ENCODE results near the gene MAPK6. TPM values are rescaled to one million over a fixed set of nuclear protein-coding genes. Genes with fewer than 3 reads are reported as not detected.

The MAPK6 gene
- total and polyA plus RNA-seq, 12 donors: 2.9 to 48.0 (median 17.1) TPM

- peaks cover 0 to 34% of the 10 kb centered on the region in 2 donors for H3K36me3 ChIP-seq (replicated peaks in 1 of 2)
- H3K9me3 ChIP-seq (replicated peaks in 1 of 3): no peaks in the 10 kb centered on the region
- no peak for DNase-seq
- no peaks in the 10 kb centered on the region for H3K27me3 ChIP-seq
- H3K4me3 ChIP-seq: no peak overlapping the region
- intact Hi-C loops (cut with DNase I): no loop called here
- TF ChIP-seq, protein P1, sequence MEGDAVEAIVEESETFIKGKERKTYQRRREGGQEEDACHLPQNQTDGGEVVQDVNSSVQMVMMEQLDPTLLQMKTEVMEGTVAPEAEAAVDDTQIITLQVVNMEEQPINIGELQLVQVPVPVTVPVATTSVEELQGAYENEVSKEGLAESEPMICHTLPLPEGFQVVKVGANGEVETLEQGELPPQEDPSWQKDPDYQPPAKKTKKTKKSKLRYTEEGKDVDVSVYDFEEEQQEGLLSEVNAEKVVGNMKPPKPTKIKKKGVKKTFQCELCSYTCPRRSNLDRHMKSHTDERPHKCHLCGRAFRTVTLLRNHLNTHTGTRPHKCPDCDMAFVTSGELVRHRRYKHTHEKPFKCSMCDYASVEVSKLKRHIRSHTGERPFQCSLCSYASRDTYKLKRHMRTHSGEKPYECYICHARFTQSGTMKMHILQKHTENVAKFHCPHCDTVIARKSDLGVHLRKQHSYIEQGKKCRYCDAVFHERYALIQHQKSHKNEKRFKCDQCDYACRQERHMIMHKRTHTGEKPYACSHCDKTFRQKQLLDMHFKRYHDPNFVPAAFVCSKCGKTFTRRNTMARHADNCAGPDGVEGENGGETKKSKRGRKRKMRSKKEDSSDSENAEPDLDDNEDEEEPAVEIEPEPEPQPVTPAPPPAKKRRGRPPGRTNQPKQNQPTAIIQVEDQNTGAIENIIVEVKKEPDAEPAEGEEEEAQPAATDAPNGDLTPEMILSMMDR (IDR thresholded peaks at IDR 0.05): no peak
- no peak for TF ChIP-seq POLR2A (IDR thresholded peaks at IDR 0.05)
- H3K4me1 ChIP-seq (replicated peaks in 1 of 2): no peaks in the 10 kb centered on the region
- WGBS, 4 donors: 71 to 88% (median 84%) methylated on average over 3 of the region's 3 CpGs
- no peak overlapping the region for H3K27ac ChIP-seq
Measured at GRCh38 chr15:52056496-52056895, 37.5 kb downstream of the MAPK6 start.

DNA sequence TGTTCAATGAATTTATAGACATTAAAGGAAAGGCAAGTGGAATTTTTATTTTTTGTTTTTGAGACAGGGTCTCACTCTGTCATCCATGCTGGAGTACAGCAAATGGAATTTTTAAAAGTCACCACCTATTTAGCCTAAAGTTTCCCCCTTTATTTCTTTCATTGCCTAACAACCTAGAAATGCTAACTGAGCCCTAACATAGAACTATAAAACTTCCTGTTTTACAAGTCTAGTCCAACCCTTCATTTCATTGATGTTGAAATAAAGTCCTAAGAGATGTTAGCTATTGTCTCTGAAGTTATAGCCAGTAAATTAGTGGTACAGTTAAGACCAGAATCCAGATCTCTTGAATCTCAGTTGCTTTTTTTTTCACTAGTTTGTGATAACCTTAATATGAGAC lies 39.0 kb downstream of the MAPK6 start:
- H3K36me3 ChIP-seq (replicated peaks in 1 of 2): peaks cover 0 to 48% of the 10 kb centered on the region in 2 donors
- no peak for TF ChIP-seq POLR2A (IDR thresholded peaks at IDR 0.05)
- TF ChIP-seq, protein P1 (IDR thresholded peaks at IDR 0.05): no peak
- H3K4me1 ChIP-seq (replicated peaks in 1 of 2): no peaks in the 10 kb centered on the region
- H3K27ac ChIP-seq: no peak overlapping the region
- no peak for DNase-seq
- intact Hi-C loops (cut with DNase I): no loop called here
- H3K27me3 ChIP-seq: no peaks in the 10 kb centered on the region
- H3K9me3 ChIP-seq (replicated peaks in 1 of 3): no peaks in the 10 kb centered on the region
- no peak overlapping the region for H3K4me3 ChIP-seq

GRCh38 chr15:52060501-52060900 lies 41.5 kb downstream of the MAPK6 start:
- intact Hi-C loops (cut with DNase I): no loop called here
- TF ChIP-seq, protein P1 (IDR thresholded peaks at IDR 0.05): no peak
- TF ChIP-seq POLR2A (IDR thresholded peaks at IDR 0.05): no peak
- DNase-seq: no peak
- Histone ChIP-seq H3K4me1 (replicated peaks in 1 of 2) (no peaks in the 10 kb centered on the region), H3K4me3 (no peak overlapping the region), H3K36me3 (replicated peaks in 1 of 2) (peaks cover 0 to 52% of the 10 kb centered on the region in 2 donors), H3K9me3 (replicated peaks in 1 of 3) (no peaks in the 10 kb centered on the region), H3K27ac (no peak overlapping the region), H3K27me3 (no peaks in the 10 kb centered on the region)
- WGBS, 4 donors: 64 to 81% (median 79%) methylated on average over 1 of the region's 1 CpG

DNA sequence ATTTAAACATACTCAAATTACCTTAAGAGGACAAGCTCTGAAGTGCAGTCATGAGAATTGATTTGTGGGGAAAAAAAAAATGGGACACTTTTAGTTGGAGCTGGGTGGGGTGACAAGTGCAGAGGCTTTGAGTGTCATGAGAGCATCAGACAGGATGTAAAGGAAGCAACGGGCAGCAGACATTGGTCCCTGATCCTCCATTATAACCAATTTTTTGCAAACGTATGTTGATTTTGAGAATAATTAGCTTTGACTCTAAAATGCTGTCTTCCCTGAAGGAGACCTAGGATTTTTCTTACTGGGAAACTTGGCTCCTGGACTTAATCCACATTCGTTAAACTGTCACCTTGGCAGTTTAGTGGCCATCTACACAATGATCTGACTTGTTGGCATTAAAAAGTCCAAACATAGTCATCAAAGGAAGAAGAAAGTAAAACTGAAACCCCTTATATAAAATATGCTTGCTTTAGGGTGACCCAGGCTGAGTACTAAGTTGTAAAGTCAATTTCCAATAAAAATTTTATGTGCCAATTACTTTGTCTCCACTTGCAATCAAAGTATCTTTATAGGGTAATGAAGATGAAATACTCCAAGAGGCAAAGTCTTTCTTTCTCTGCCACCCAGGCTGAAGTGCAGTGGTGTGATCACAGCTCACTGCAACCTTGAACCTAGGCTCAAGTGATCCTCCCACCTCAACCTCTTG lies 48.0 kb downstream of the MAPK6 start:
- Histone ChIP-seq H3K27ac (no peak overlapping the region), H3K4me3 (no peak overlapping the region), H3K4me1 (replicated peaks in 1 of 2) (peaks cover 0 to 8% of the 10 kb centered on the region in 2 donors), H3K36me3 (replicated peaks in 1 of 2) (peaks cover 0 to 17% of the 10 kb centered on the region in 2 donors), H3K9me3 (replicated peaks in 1 of 3) (no peaks in the 10 kb centered on the region), H3K27me3 (no peaks in the 10 kb centered on the region)
- 79 to 92% (median 80%) methylated on average over 3 of the region's 3 CpGs for WGBS, 4 donors
- DNase-seq: no peak
- TF ChIP-seq, protein P1 (IDR thresholded peaks at IDR 0.05): no peak
- no peak for TF ChIP-seq POLR2A (IDR thresholded peaks at IDR 0.05)
- intact Hi-C loops (cut with DNase I): no loop called here

Measured in adrenal gland (tissue), 12 donors.